ENCODE results near the gene INPP5E.
A peak's percentile ranks its signal among the peaks of the same experiment; 100 is the strongest.

INPP5E gene

GRCh38 chr9:136403538-136403914, 36.1 kb downstream of the INPP5E start:
- no peak for DNase-seq (ENCODE audit: low read depth)

GRCh38 chr9:136402067-136402466, 37.6 kb downstream of the INPP5E start:
- DNase-seq (ENCODE audit: low read depth), result no peak

GRCh38 chr9:136401173-136401922, 38.3 kb downstream of the INPP5E start:
- DNase-seq (ENCODE audit: low read depth), result no peak

GRCh38 chr9:136400038-136400834, 39.4 kb downstream of the INPP5E start, which contains the start of gene SNAPC4:
Gene SNAPC4, minus strand, starts transcription at chr9:136400170. Its CDS starts 1,742 bp downstream, at chr9:136398428.
- peak; percentile 66 for DNase-seq (ENCODE audit: low read depth)

GRCh38 chr9:136399176-136400037, 40.2 kb downstream of the INPP5E start:
- no peak for DNase-seq (ENCODE audit: low read depth)

GRCh38 chr9:136398286-136398685, 41.4 kb downstream of the INPP5E start:
- DNase-seq (ENCODE audit: low read depth), result no peak

GRCh38 chr9:136397643-136398042, 42.0 kb downstream of the INPP5E start:
- no peak for DNase-seq (ENCODE audit: low read depth)

GRCh38 chr9:136396219-136396515, 43.5 kb downstream of the INPP5E start:
- DNase-seq (ENCODE audit: low read depth), result no peak

- no peak for DNase-seq (ENCODE audit: low read depth)
Measured at GRCh38 chr9:136395345-136396218, 44.1 kb downstream of the INPP5E start.

GRCh38 chr9:136395020-136395340, 44.7 kb downstream of the INPP5E start:
- DNase-seq (ENCODE audit: low read depth), result no peak

- no peak for DNase-seq (ENCODE audit: low read depth)
Measured at GRCh38 chr9:136394312-136395019, 45.2 kb downstream of the INPP5E start.

GRCh38 chr9:136393531-136393930, 46.1 kb downstream of the INPP5E start:
- no peak for DNase-seq (ENCODE audit: low read depth)

GRCh38 chr9:136392538-136393449, 46.9 kb downstream of the INPP5E start:
- no peak for DNase-seq (ENCODE audit: low read depth)

- DNase-seq (ENCODE audit: low read depth), result no peak
Measured at GRCh38 chr9:136391737-136392537, 47.7 kb downstream of the INPP5E start.

- no peak for DNase-seq (ENCODE audit: low read depth)
Measured at GRCh38 chr9:136389396-136389795, 50.2 kb downstream of the INPP5E start.

GRCh38 chr9:136387217-136387616, 52.4 kb downstream of the INPP5E start:
- DNase-seq (ENCODE audit: low read depth), result no peak

- no peak for DNase-seq (ENCODE audit: low read depth)
Measured at GRCh38 chr9:136386018-136386417, 53.6 kb downstream of the INPP5E start.

- DNase-seq (ENCODE audit: low read depth), result no peak
Measured at GRCh38 chr9:136385015-136385414, 54.6 kb downstream of the INPP5E start.

GRCh38 chr9:136383436-136383835, 56.2 kb downstream of the INPP5E start:
- DNase-seq (ENCODE audit: low read depth), result no peak
